OCI-LY1 (cell line): Measurements from ENCODE around the gene JPH3.

ENCODE experiments used
- H2AFZ ChIP-seq: fragments of 200-600 bp; sonication (generic), shearing (Covaris generic); 2 replicates; pipeline ENCODE4 v1.6.0; 2014; ENCODE audit warnings: antibody characterized with exemption, mild to moderate bottlenecking, low read length
- H3F3A ChIP-seq: fragments of 200-600 bp; sonication (generic), shearing (Covaris generic); 2 replicates; pipeline ENCODE4 v1.6.0; 2014; ENCODE audit warnings: mild to moderate bottlenecking, antibody characterized with exemption, low read length, moderate library complexity; ENCODE audit not compliant: insufficient read depth
- H3K27ac ChIP-seq: fragments of 200-600 bp; sonication (generic); 2 replicates; pipeline ENCODE4 v1.5.1; 2014; ENCODE audit warnings: low read length, mixed run types, mild to moderate bottlenecking, low read depth; ENCODE audit not compliant: poor library complexity, severe bottlenecking
- H3K27me3 ChIP-seq: fragments of 200-600 bp; sonication (generic); 2 replicates; pipeline ENCODE4 v1.6.0; 2014; ENCODE audit warnings: antibody characterized with exemption, mild to moderate bottlenecking, low read length, moderate library complexity; ENCODE audit not compliant: insufficient read depth
- H3K36me3 ChIP-seq: fragments of 200-600 bp; sonication (generic); 2 replicates; pipeline ENCODE4 v1.6.1; 2014; ENCODE audit warnings: mild to moderate bottlenecking, antibody characterized with exemption, low read length, moderate library complexity, mixed read lengths; ENCODE audit not compliant: insufficient read depth
- H3K4me1 ChIP-seq: fragments of 200-600 bp; sonication (generic); 2 replicates; pipeline ENCODE4 v1.5.1; 2014; ENCODE audit warnings: mild to moderate bottlenecking, low read length, moderate library complexity; ENCODE audit not compliant: insufficient read depth, severe bottlenecking
- H3K4me2 ChIP-seq: fragments of 200-600 bp; sonication (generic), shearing (Covaris generic); 2 replicates; pipeline ENCODE4 v1.6.1; 2014; ENCODE audit warnings: low read length
- H3K4me3 ChIP-seq: fragments of 200-600 bp; sonication (generic); 2 replicates; pipeline ENCODE4 v1.5.1; 2014; ENCODE audit warnings: low read length, low read depth, mild to moderate bottlenecking, mixed read lengths; ENCODE audit not compliant: poor library complexity, severe bottlenecking
- H3K79me2 ChIP-seq: fragments of 200-600 bp; shearing (Covaris generic); 2 replicates; pipeline ENCODE4 v1.6.1; 2016; ENCODE audit warnings: mixed run types, low read length, mixed read lengths; ENCODE audit not compliant: insufficient read depth
- H3K9ac ChIP-seq: fragments of 200-600 bp; sonication (generic), shearing (Covaris generic); 2 replicates; pipeline ENCODE4 v1.6.1; 2014; ENCODE audit warnings: mild to moderate bottlenecking, low read length, mixed read lengths
- H3K9me2 ChIP-seq: fragments of 200-600 bp; sonication (generic), shearing (Covaris generic); 2 replicates; pipeline ENCODE4 v1.6.1; 2014; ENCODE audit warnings: low read depth, mild to moderate bottlenecking, low read length, mixed read lengths
- H3K9me3 ChIP-seq: fragments of 200-600 bp; shearing (Covaris generic); 2 replicates; pipeline ENCODE4 v1.6.1; 2014; ENCODE audit warnings: low read length, mixed read lengths
- H4K20me1 ChIP-seq: fragments of 200-600 bp; sonication (generic), shearing (Covaris generic); 2 replicates; pipeline ENCODE4 v1.6.0; 2016; ENCODE audit warnings: mild to moderate bottlenecking, low read length; ENCODE audit not compliant: insufficient read depth
- CTCF ChIP-seq: fragments of 200-600 bp; sonication (generic), shearing (Covaris generic); IDR thresholded peaks from 2 replicates; pipeline ENCODE4 v1.5.1; 2017; ENCODE audit warnings: mild to moderate bottlenecking, antibody characterized with exemption, low read length, moderate library complexity, mixed read lengths
- EZH2 ChIP-seq: fragments of 200-600 bp; sonication (generic), shearing (Covaris generic); IDR thresholded peaks from 2 replicates; pipeline ENCODE4 v1.8.0; 2017; ENCODE audit warnings: borderline replicate concordance, mixed run types, mild to moderate bottlenecking, antibody characterized with exemption, low read length, moderate library complexity, mixed read lengths

Gene JPH3

GRCh38 chr16:87731607-87732006, 129.3 kb downstream of the JPH3 start:
- no peak overlapping the region for H3K4me2 ChIP-seq
- no peak overlapping the region for H3K27ac ChIP-seq
- no peak overlapping the region for H3K9ac ChIP-seq
- TF ChIP-seq EZH2: no peak
- TF ChIP-seq CTCF: no peak
- H4K20me1 ChIP-seq: no peaks in the 10 kb centered on the region
- peaks cover 78% of the 10 kb centered on the region for H3K36me3 ChIP-seq
- no peaks in the 10 kb centered on the region for H3K27me3 ChIP-seq
- no peaks in the 10 kb centered on the region for H3K9me3 ChIP-seq
- 0 out of 2 replicates have a peak, but pooled peaks cover 2% of the 10 kb centered on the region for H3K79me2 ChIP-seq
- no peak overlapping the region for H2AFZ ChIP-seq
- no peak overlapping the region for H3K4me3 ChIP-seq
- H3F3A ChIP-seq: no peaks in the 10 kb centered on the region; the same call in 1 of the 2 replicates
- no peaks in the 10 kb centered on the region for H3K9me2 ChIP-seq
- H3K4me1 ChIP-seq: peaks cover 47% of the 10 kb centered on the region

- Histone ChIP-seq H3K27ac (peak overlapping the region; percentile 86), H3K9ac (peak overlapping the region; percentile 44; the same call in 1 of the 2 replicates), H3K79me2 (0 out of 2 replicates have a peak, but pooled peaks cover 2% of the 10 kb centered on the region), H2AFZ (no peak overlapping the region), H3K27me3 (no peaks in the 10 kb centered on the region), H3K9me2 (no peaks in the 10 kb centered on the region), H3K4me3 (no peak overlapping the region), H3K4me1 (peaks cover 36% of the 10 kb centered on the region), H3F3A (no peaks in the 10 kb centered on the region; the same call in 1 of the 2 replicates), H3K4me2 (no peak overlapping the region; the same call in 1 of the 2 replicates), H3K36me3 (peaks cover 72% of the 10 kb centered on the region), H3K9me3 (no peaks in the 10 kb centered on the region), H4K20me1 (no peaks in the 10 kb centered on the region)
- no peak for TF ChIP-seq CTCF
Observed at GRCh38 chr16:87733190-87733589, 130.9 kb downstream of the JPH3 start.

GRCh38 chr16:87734644-87735043, 132.3 kb downstream of the JPH3 start:
- H3F3A ChIP-seq: no peaks in the 10 kb centered on the region
- no peaks in the 10 kb centered on the region for H3K9me2 ChIP-seq
- no peaks in the 10 kb centered on the region for H4K20me1 ChIP-seq
- no peaks in the 10 kb centered on the region for H3K9me3 ChIP-seq
- no peaks in the 10 kb centered on the region for H3K27me3 ChIP-seq
- no peak overlapping the region for H3K9ac ChIP-seq
- peaks cover 33% of the 10 kb centered on the region for H3K4me1 ChIP-seq
- no peak overlapping the region for H3K4me3 ChIP-seq
- TF ChIP-seq EZH2 (no peak), CTCF (no peak)
- peaks cover 62% of the 10 kb centered on the region for H3K36me3 ChIP-seq
- no peak overlapping the region for H2AFZ ChIP-seq
- H3K4me2 ChIP-seq: no peak overlapping the region
- H3K27ac ChIP-seq: peak overlapping the region; percentile 86
- 0 out of 2 replicates have a peak, but pooled peaks cover 2% of the 10 kb centered on the region for H3K79me2 ChIP-seq
